Activated B cell treated with CpG ODN at 0.5 μM for 24 hours (primary cell): Measurements from ENCODE around the gene CELF3. TPM values are rescaled to one million over a fixed set of nuclear protein-coding genes. Genes with fewer than 3 reads are reported as not detected.
"Not testable (repeated sequence)": the region's sequence is repeated elsewhere in the genome, so short reads cannot be mapped to it uniquely, and the experiment has no call there.

Experiments
- ATAC-seq: fragments of 200-7000 bp; cut with Tn5 transposase; one replicate; pipeline ENCODE4 v1.10.0; 2021; ENCODE audit warnings: low read depth, mild to moderate bottlenecking, moderate library complexity
- CTCF ChIA-PET: fragments of 350-600 bp; sonication (Branson Sonifier 250); formaldehyde crosslinking; loops from one replicate; lab custom pipeline; 2021; ENCODE audit warnings: antibody characterized with exemption; lab: Charles Lee
- POLR2A ChIA-PET: fragments of 350-600 bp; sonication (Branson Sonifier 250); formaldehyde crosslinking; loops from one replicate; lab custom pipeline; 2021; ENCODE audit warnings: antibody characterized with exemption; lab: Charles Lee
- DNase-seq: peaks from one replicate; pipeline ENCODE4 v3.0.0; 2022
- H3K27ac Mint-ChIP-seq: one replicate; pipeline ENCODE4 v1.8.0; 2020; ENCODE audit warnings: mixed read lengths
- H3K27me3 Mint-ChIP-seq: one replicate; pipeline ENCODE4 v1.8.0; 2021; ENCODE audit warnings: mixed read lengths
- H3K36me3 Mint-ChIP-seq: one replicate; pipeline ENCODE4 v1.8.0; 2021; ENCODE audit warnings: low read depth, mixed read lengths
- H3K4me1 Mint-ChIP-seq: one replicate; pipeline ENCODE4 v1.8.0; 2021; ENCODE audit warnings: mixed read lengths
- H3K4me3 Mint-ChIP-seq: one replicate; pipeline ENCODE4 v1.8.0; 2020; ENCODE audit warnings: mild to moderate bottlenecking, mixed read lengths
- H3K9me3 Mint-ChIP-seq: one replicate; pipeline ENCODE4 v1.8.0; 2020; ENCODE audit warnings: mixed read lengths
- intact Hi-C: fragments of 100-400 bp; cut with micrococcal nuclease; formaldehyde crosslinking; loops from one replicate; pipeline ENCODE4 v1.15.1; 2024
- total RNA-seq: library from RNA; stranded (reverse); gene quantifications from 2 replicates; pipeline ENCODE4 v1.2.3, GENCODE V29; 2022
- TF ChIP-seq, protein P1 (sequence below): fragments of 200-600 bp; IDR thresholded peaks from one replicate; pipeline ENCODE4 v1.8.0; 2022; ENCODE audit warnings: antibody characterized with exemption, mild to moderate bottlenecking

Gene CELF3
- total RNA-seq, 1 donor from 2014 or later: not detected

DNA sequence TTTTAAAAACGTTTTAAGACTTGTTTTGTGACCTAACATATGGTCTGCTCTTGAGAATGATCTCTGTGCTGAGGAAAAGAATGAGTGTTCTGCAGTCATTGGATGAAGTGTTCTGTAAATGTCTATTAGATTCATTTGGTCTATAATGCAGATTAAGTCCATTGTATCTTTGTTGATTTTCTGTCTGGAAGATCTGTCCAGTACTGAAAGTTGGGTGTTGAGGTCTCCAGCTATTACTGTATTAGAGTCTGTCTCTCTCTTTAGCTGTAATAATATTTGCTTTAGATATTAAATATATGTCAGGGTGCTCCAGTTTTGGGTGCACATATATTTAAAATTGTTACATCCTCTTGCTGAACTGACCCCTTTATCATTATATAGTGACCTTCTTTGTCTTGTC is 43.2 kb downstream of the CELF3 start:
- Mint-ChIP-seq H3K27ac (no peak overlapping the region), H3K36me3 (peaks cover 65% of the 10 kb centered on the region), H3K4me3 (no peak overlapping the region)

GRCh38 chr1:151670036-151670675 is 46.4 kb downstream of the CELF3 start:
- ATAC-seq, H3K27ac Mint-ChIP-seq, DNase-seq, CTCF ChIA-PET, H3K27me3 Mint-ChIP-seq, H3K4me3 Mint-ChIP-seq, POLR2A ChIA-PET, H3K9me3 Mint-ChIP-seq, H3K4me1 Mint-ChIP-seq: not testable (repeated sequence)
- intact Hi-C loops: loop anchor here (10.0 kb wide), 1 partner anchor 165 kb away; the partner anchor contains the start of genes C2CD4D and RORC
- H3K36me3 Mint-ChIP-seq: peaks cover 64% of the 10 kb centered on the region

More for the DNA sequence above, 43.2 kb downstream of the CELF3 start:
- DNase-seq (no peak), ATAC-seq (no peak)
- peaks cover 5% of the 10 kb centered on the region for H3K9me3 Mint-ChIP-seq
- intact Hi-C loops: loop anchor here (10.0 kb wide), 1 partner anchor 161 kb away; the partner anchor contains the start of genes C2CD4D and RORC
- POLR2A ChIA-PET: no interaction called here
- no peaks in the 10 kb centered on the region for H3K4me1 Mint-ChIP-seq
- TF ChIP-seq, protein P1, sequence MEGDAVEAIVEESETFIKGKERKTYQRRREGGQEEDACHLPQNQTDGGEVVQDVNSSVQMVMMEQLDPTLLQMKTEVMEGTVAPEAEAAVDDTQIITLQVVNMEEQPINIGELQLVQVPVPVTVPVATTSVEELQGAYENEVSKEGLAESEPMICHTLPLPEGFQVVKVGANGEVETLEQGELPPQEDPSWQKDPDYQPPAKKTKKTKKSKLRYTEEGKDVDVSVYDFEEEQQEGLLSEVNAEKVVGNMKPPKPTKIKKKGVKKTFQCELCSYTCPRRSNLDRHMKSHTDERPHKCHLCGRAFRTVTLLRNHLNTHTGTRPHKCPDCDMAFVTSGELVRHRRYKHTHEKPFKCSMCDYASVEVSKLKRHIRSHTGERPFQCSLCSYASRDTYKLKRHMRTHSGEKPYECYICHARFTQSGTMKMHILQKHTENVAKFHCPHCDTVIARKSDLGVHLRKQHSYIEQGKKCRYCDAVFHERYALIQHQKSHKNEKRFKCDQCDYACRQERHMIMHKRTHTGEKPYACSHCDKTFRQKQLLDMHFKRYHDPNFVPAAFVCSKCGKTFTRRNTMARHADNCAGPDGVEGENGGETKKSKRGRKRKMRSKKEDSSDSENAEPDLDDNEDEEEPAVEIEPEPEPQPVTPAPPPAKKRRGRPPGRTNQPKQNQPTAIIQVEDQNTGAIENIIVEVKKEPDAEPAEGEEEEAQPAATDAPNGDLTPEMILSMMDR: no peak
- no peaks in the 10 kb centered on the region for H3K27me3 Mint-ChIP-seq
- CTCF ChIA-PET: no interaction called here

DNA sequence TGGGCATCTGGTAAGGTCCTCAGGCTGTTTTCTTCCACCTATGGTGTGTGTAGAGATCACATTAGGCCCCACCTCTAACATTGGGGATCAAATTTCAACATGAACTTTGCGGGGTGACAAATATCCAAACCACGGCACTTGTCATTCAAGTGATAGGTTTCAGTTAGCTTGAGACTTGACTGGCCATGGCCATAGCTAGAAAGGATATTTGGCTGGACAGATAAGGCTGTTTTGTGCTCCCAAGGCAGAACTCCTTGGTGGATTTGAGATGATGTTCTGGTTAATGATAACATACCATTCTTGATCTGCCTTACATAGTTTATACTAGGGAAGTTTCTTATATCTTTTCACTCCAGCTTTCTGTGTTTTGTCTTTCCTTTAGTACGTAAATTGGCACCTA is 48.5 kb downstream of the CELF3 start:
- ATAC-seq: no peak

DNA sequence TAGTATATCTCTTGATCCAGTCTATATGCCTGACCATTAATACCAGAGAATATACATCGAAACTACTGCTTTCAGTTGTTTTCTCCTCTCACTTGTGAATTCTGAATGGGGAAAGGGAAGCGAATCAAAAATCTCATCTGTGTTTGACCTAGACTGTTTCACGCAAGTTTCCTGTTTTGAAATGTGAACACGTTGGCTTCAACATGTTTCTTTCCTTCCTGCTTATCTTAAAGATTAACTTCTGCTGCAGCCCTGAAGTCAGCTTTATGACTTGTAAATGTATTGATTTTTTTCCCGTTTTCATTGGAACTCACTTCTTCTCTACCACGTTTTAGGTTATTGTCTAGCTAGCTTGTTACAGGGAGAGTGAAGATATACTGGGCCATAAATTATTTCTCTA is 54.9 kb downstream of the CELF3 start:
- Mint-ChIP-seq H3K9me3 (no peaks in the 10 kb centered on the region), H3K4me3 (no peak overlapping the region), H3K27me3 (no peaks in the 10 kb centered on the region), H3K36me3 (peaks cover 73% of the 10 kb centered on the region), H3K4me1 (peaks cover 5% of the 10 kb centered on the region), H3K27ac (no peak overlapping the region)
- intact Hi-C loops: no loop called here
- POLR2A ChIA-PET: no interaction called here
- DNase-seq (no peak), ATAC-seq (no peak)
- CTCF ChIA-PET: no interaction called here
- TF ChIP-seq, protein P1: no peak

More for the DNA sequence above, 48.5 kb downstream of the CELF3 start:
- no peak overlapping the region for H3K4me3 Mint-ChIP-seq
- H3K9me3 Mint-ChIP-seq: peaks cover 5% of the 10 kb centered on the region
- H3K27me3 Mint-ChIP-seq: no peaks in the 10 kb centered on the region
- no peak for DNase-seq
- TF ChIP-seq, protein P1: no peak
- ChIA-PET POLR2A (no interaction called here), CTCF (no interaction called here)
- H3K4me1 Mint-ChIP-seq: no peaks in the 10 kb centered on the region
- intact Hi-C loops: no loop called here
- no peak overlapping the region for H3K27ac Mint-ChIP-seq
- H3K36me3 Mint-ChIP-seq: peaks cover 60% of the 10 kb centered on the region

GRCh38 chr1:151655371-151655770 is 61.2 kb downstream of the CELF3 start:
- DNase-seq (no peak), ATAC-seq (no peak)
- Mint-ChIP-seq H3K4me1 (peaks cover 13% of the 10 kb centered on the region), H3K36me3 (peaks cover 37% of the 10 kb centered on the region), H3K9me3 (no peaks in the 10 kb centered on the region), H3K27ac (no peak overlapping the region), H3K27me3 (no peaks in the 10 kb centered on the region), H3K4me3 (no peak overlapping the region)
- CTCF ChIA-PET: no interaction called here
- POLR2A ChIA-PET: no interaction called here
- intact Hi-C loops: no loop called here
- TF ChIP-seq, protein P1: no peak
